Fibroblast of villous mesenchyme (primary cell): ENCODE measurements around the gene EYA4. TPM values are rescaled to one million over a fixed set of nuclear protein-coding genes. Genes with fewer than 3 reads are reported as not detected.
A peak's percentile ranks its signal among the peaks of the same experiment; 100 is the strongest.

ENCODE experiments used
- DNase-seq: peaks from one replicate; pipeline ENCODE4 v3.0.0-alpha.2; 2010; ENCODE audit warnings: low read depth
- H3K4me3 ChIP-seq: 2 replicates; pipeline ENCODE4 v1.5.1; 2011; ENCODE audit warnings: low read depth, mild to moderate bottlenecking, low read length
- CTCF ChIP-seq: IDR thresholded peaks from 2 replicates; pipeline ENCODE4 v1.5.1; 2012; ENCODE audit warnings: low read depth, mild to moderate bottlenecking, low read length; ENCODE audit not compliant: insufficient read depth
- total RNA-seq: library from RNA; depleted of rRNA; stranded (reverse); fragments of >200 nt; gene quantifications from 2 replicates; pipeline ENCODE4 v1.2.3, GENCODE V29; 2012

The EYA4 gene
- total RNA-seq, 1 donor = under 0.01 TPM

- DNase-seq = peak; percentile 48
- no peak for TF ChIP-seq CTCF
- no peak overlapping the region for H3K4me3 ChIP-seq
Observed at GRCh38 chr6:133248241-133249001, 7.3 kb downstream of the EYA4 start.

GRCh38 chr6:133251688-133252087 is 10.5 kb downstream of the EYA4 start:
- H3K4me3 ChIP-seq = no peak overlapping the region
- no peak for TF ChIP-seq CTCF
- no peak for DNase-seq

GRCh38 chr6:133254552-133255228 is 13.5 kb downstream of the EYA4 start:
- no peak overlapping the region for H3K4me3 ChIP-seq
- TF ChIP-seq CTCF = no peak
- peak; percentile 28 for DNase-seq

- DNase-seq = no peak
- no peak for TF ChIP-seq CTCF
- H3K4me3 ChIP-seq = no peak overlapping the region
Observed at GRCh38 chr6:133257545-133258105, 16.5 kb downstream of the EYA4 start.

- H3K4me3 ChIP-seq = no peak overlapping the region
- TF ChIP-seq CTCF = no peak
- no peak for DNase-seq
Observed at GRCh38 chr6:133259561-133259960, 18.4 kb downstream of the EYA4 start.

- H3K4me3 ChIP-seq = no peak overlapping the region
- TF ChIP-seq CTCF = no peak
- DNase-seq = no peak
Observed at GRCh38 chr6:133262804-133263203, 21.6 kb downstream of the EYA4 start.
